ENCODE measurements around the gene EGR4. TPM values are rescaled to one million over a fixed set of nuclear protein-coding genes. Genes with fewer than 3 reads are reported as not detected.
A peak's percentile ranks its signal among the peaks of the same experiment; 100 is the strongest.

EGR4 gene
- total RNA-seq, 1 donor from 2014 or later, result 0.12 TPM

DNA sequence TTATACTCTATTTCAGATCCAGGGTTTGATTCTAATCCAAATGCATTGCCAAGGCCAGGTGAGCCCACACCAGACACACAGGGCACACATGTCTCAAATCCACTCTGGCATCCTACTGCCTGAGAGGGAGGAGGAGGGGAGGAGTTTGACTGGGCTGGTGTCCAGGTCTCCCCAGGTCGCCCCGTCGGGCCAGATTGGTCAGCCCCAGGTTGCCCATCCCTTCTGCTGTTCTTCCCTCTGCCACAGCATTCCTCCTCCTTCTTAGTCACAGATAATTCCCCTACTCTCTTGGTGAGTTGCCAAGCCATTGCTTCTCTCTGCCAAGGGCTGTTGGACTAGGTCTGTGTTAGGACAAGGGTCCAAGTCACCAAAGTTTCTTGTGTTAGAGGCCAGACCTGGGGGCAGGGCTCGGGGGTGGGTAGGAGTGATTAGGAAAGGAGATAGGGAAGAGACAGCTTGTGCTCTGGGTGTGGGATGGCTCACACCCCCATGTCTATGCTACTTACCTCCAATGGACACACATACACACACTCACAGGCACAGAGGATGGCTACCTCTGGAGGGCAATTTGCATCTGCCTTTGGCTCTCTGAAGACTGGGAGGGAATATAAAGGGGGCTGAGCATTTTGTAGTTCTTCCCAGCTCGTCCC lies 2.5 kb upstream of the EGR4 start:
- no peak overlapping the region for H3K27ac Mint-ChIP-seq
- H3K9me3 Mint-ChIP-seq (ENCODE audit: low read depth), result no peaks in the 10 kb centered on the region
- peaks cover 3% of the 10 kb centered on the region for H3K4me1 Mint-ChIP-seq (ENCODE audit: low read depth)
- no peak overlapping the region for H3K4me3 Mint-ChIP-seq (ENCODE audit: low read depth)
- peaks cover 86% of the 10 kb centered on the region for H3K27me3 Mint-ChIP-seq
- no peak for DNase-seq (ENCODE audit: low spot score, unreplicated experiment)
- H3K36me3 Mint-ChIP-seq (ENCODE audit: insufficient read depth), result no peaks in the 10 kb centered on the region
- TF ChIP-seq, protein P1, sequence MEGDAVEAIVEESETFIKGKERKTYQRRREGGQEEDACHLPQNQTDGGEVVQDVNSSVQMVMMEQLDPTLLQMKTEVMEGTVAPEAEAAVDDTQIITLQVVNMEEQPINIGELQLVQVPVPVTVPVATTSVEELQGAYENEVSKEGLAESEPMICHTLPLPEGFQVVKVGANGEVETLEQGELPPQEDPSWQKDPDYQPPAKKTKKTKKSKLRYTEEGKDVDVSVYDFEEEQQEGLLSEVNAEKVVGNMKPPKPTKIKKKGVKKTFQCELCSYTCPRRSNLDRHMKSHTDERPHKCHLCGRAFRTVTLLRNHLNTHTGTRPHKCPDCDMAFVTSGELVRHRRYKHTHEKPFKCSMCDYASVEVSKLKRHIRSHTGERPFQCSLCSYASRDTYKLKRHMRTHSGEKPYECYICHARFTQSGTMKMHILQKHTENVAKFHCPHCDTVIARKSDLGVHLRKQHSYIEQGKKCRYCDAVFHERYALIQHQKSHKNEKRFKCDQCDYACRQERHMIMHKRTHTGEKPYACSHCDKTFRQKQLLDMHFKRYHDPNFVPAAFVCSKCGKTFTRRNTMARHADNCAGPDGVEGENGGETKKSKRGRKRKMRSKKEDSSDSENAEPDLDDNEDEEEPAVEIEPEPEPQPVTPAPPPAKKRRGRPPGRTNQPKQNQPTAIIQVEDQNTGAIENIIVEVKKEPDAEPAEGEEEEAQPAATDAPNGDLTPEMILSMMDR (IDR thresholded peaks at IDR 0.05; ENCODE audit: unreplicated experiment), result no peak

DNA sequence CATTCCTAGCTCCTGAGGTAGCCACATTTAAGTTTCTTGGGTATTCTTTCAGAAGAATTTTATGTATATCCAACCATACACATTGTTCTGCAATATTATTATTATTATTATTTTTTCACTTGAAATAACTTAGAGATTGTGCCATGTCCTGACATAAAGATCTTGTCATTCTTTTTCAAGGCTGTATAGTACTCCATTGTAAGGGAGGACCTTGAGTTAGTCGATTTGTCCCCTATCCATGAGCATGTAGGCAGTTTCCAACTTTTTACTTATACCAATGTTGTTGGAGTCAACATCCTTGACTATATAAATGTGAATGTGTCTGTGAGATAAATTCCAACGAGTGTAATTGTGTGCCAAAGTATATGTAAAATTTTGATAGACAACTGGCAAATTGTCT lies 891 bp upstream of the EGR4 start:
- no peak for DNase-seq (ENCODE audit: low spot score, unreplicated experiment)
- TF ChIP-seq, protein P1 (IDR thresholded peaks at IDR 0.05; ENCODE audit: unreplicated experiment), result no peak
- H3K9me3 Mint-ChIP-seq (ENCODE audit: low read depth), result no peaks in the 10 kb centered on the region
- H3K27me3 Mint-ChIP-seq, result peaks cover 88% of the 10 kb centered on the region
- H3K27ac Mint-ChIP-seq, result no peak overlapping the region
- no peaks in the 10 kb centered on the region for H3K36me3 Mint-ChIP-seq (ENCODE audit: insufficient read depth)
- H3K4me3 Mint-ChIP-seq (ENCODE audit: low read depth), result no peak overlapping the region
- H3K4me1 Mint-ChIP-seq (ENCODE audit: low read depth), result peaks cover 3% of the 10 kb centered on the region

DNA sequence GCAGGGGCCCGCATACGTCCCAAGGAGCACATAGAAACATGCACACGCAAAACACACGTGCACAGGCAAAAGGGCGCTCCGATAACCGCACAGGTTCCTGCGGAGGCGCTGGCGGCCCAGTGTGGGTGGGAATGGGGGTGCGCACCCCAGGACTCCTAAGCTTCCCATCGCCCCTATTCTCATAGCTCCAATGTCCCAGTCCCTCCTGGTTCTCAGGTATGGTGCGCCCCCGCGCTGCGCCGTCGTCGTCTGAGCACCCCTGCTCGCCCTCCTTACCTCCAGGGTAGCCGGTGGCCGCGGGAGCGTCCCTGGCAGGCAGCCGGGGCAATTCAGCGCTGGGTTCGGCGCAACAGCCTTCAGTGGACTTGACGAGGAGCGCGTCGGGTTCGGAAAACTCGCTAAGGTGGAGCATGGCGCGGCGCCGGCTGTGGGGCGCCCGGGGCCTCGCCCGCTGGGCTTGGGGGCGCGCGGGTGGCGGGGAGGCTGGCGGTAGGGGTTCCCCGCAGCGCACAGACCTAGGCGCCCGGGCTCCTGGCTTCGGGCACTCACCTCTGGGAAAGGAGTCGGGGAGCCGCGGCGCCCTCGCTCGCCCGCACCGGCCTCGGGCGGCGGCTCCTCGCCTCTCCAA lies 328 bp downstream of the EGR4 start:
- DNase-seq (ENCODE audit: low spot score, unreplicated experiment), result no peak
- no peaks in the 10 kb centered on the region for H3K36me3 Mint-ChIP-seq (ENCODE audit: insufficient read depth)
- no peak overlapping the region for H3K27ac Mint-ChIP-seq
- H3K4me1 Mint-ChIP-seq (ENCODE audit: low read depth), result peaks cover 3% of the 10 kb centered on the region
- H3K4me3 Mint-ChIP-seq (ENCODE audit: low read depth), result peak overlapping the region; percentile 65
- TF ChIP-seq, protein P1 (IDR thresholded peaks at IDR 0.05; ENCODE audit: unreplicated experiment), result no peak
- H3K9me3 Mint-ChIP-seq (ENCODE audit: low read depth), result no peaks in the 10 kb centered on the region
- H3K27me3 Mint-ChIP-seq, result peaks cover 95% of the 10 kb centered on the region

DNA sequence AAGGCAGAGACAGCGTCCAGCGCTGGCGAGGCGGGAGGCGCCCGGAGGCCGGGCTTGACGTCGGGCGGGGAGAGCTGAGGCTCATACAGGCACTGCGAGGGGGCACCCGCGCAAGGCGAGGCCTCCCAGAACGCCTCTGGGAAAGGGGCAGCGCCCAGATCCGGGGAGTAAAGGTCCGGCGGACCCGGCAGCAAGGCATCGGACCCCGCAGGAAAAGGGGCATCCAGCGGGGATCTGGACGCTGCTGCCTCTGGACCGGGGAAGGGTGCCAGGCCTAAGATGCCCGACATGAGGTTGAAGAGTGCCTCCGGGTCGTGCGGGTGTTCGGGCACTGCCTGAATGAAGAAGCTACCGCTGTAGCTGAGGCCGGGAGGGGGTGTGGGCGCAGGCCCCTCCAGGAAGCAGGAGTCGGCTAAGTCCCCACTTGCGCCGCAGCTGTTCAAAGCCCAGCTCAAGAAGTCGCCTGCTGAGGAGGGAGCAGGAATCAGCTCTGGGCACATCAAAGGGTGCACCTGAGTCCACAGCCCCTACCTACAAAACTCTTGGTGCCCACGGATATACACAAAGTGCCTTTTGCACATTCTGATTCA lies 937 bp downstream of the EGR4 start:
- no peaks in the 10 kb centered on the region for H3K9me3 Mint-ChIP-seq (ENCODE audit: low read depth)
- peaks cover 3% of the 10 kb centered on the region for H3K4me1 Mint-ChIP-seq (ENCODE audit: low read depth)
- H3K36me3 Mint-ChIP-seq (ENCODE audit: insufficient read depth), result no peaks in the 10 kb centered on the region
- H3K4me3 Mint-ChIP-seq (ENCODE audit: low read depth), result peak overlapping the region; percentile 55
- H3K27ac Mint-ChIP-seq, result no peak overlapping the region
- TF ChIP-seq, protein P1 (IDR thresholded peaks at IDR 0.05; ENCODE audit: unreplicated experiment), result no peak
- peaks cover 94% of the 10 kb centered on the region for H3K27me3 Mint-ChIP-seq
- DNase-seq (ENCODE audit: low spot score, unreplicated experiment), result no peak

DNA sequence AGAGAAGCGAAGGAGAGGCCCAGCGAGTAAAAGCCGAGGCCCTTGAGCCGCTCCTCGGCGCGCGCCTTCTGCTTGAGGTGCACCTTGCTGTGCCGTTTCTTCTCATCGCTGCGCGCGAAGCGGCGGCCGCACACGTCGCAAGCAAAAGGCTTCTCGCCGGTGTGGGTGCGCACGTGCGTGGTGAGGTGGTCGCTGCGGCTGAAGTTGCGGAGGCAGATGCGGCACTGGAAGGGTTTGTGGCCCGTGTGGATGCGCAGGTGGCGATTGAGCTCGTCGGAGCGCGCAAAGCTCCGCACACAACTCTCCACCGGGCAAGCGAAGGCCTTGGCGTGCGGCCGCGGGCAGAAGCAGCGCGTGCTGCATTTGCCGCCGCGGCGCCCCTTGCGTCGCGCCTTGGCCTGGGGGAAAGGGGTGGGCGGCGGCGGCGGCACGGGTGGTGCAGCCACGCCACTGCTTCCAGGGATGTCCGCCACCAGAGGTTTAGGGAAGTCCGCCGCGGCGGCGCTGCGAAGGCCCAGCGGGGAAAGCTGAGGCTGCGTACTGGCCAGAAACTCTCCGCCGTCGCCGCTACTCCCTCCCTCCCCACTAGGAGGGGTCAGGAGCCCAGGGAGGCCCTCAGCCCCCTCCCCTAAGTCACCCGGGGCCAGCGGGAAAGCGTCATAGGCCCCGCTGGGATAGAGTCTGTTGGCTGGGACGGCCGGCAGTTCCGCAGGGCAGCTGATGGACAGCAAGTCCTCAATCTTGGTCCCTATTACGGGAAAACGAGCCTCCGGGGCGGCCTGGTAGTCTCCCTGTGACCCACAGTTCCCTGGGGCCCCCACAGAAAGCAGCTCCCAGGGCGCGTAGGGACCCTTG lies 1.7 kb downstream of the EGR4 start:
- no peak for DNase-seq (ENCODE audit: low spot score, unreplicated experiment)
- peak overlapping the region; percentile 12 for H3K4me3 Mint-ChIP-seq (ENCODE audit: low read depth)
- TF ChIP-seq, protein P1 (IDR thresholded peaks at IDR 0.05; ENCODE audit: unreplicated experiment), result no peak
- H3K27me3 Mint-ChIP-seq, result peaks cover 94% of the 10 kb centered on the region
- H3K4me1 Mint-ChIP-seq (ENCODE audit: low read depth), result peaks cover 3% of the 10 kb centered on the region
- H3K36me3 Mint-ChIP-seq (ENCODE audit: insufficient read depth), result no peaks in the 10 kb centered on the region
- H3K27ac Mint-ChIP-seq, result no peak overlapping the region
- H3K9me3 Mint-ChIP-seq (ENCODE audit: low read depth), result no peaks in the 10 kb centered on the region
